HepG2 (cell line): ENCODE data around the gene SNAI3. TPM values are rescaled to one million over a fixed set of nuclear protein-coding genes. Genes with fewer than 3 reads are reported as not detected.

Experiments used
- CREB1 ChIP-seq, 2 experiments: fragments of 450-650 bp in 1 of 2; IDR thresholded peaks; 2 replicates each; pipeline ENCODE4 v1.6.1; 2016 to 2017; ENCODE audit warnings: control low read depth in 1 of 2, mild to moderate bottlenecking in 1 of 2, missing compliant biosample characterization in 1 of 2, missing genetic modification characterization in 1 of 2
- HNRNPL ChIP-seq: fragments of 200-400 bp; formaldehyde crosslinking; IDR thresholded peaks from 2 replicates; pipeline ENCODE4 v1.6.1; 2017; ENCODE audit warnings: mild to moderate bottlenecking, low read depth, low read length
- KMT2A ChIP-seq: sonication (generic); formaldehyde crosslinking; IDR thresholded peaks from 2 replicates; pipeline ENCODE4 v1.4.0; 2020; ENCODE audit warnings: missing genetic modification reagents
- MAFK ChIP-seq, 2 experiments: IDR thresholded peaks in 1 of 2; conservative IDR thresholded peaks in 1 of 2; 2 replicates each; pipeline ENCODE4 v1.6.1; 2011; ENCODE audit warnings: improper control_type of control experiment in 2 of 2, low read length in 2 of 2
- MTA3 ChIP-seq: sonication (generic); formaldehyde crosslinking; IDR thresholded peaks from 2 replicates; pipeline ENCODE4 v1.4.0; 2020; ENCODE audit warnings: missing genetic modification reagents
- NONO ChIP-seq, 2 experiments: fragments of 450-650 bp in 1 of 2; sonication (generic) in 1 of 2; formaldehyde crosslinking in 1 of 2; IDR thresholded peaks in 1 of 2; conservative IDR thresholded peaks in 1 of 2; 2 replicates each; pipeline versions ENCODE4 v1.6.1 to v1.8.0; 2017 to 2022; ENCODE audit warnings: mild to moderate bottlenecking in 1 of 2, missing genetic modification reagents in 1 of 2, moderate library complexity in 1 of 2
- NR2C2 ChIP-seq: sonication (generic); formaldehyde crosslinking; IDR thresholded peaks from 2 replicates; pipeline ENCODE4 v1.4.0; 2020; ENCODE audit warnings: missing genetic modification reagents, mild to moderate bottlenecking, moderate library complexity, borderline replicate concordance
- RARG ChIP-seq: sonication (generic); formaldehyde crosslinking; IDR thresholded peaks from 2 replicates; pipeline ENCODE4 v1.4.0; 2020; ENCODE audit warnings: low read depth, mild to moderate bottlenecking, missing genetic modification reagents
- TMF1 ChIP-seq: sonication (generic); formaldehyde crosslinking; IDR thresholded peaks from 2 replicates; pipeline ENCODE4 v1.8.1; 2022; ENCODE audit warnings: low read depth, missing genetic modification reagents
- USF2 ChIP-seq, 2 experiments: sonication (generic) in 1 of 2; formaldehyde crosslinking in 1 of 2; IDR thresholded peaks; 2 replicates each; pipeline versions ENCODE4 v1.5.1 to v1.6.1; 2011 to 2020; ENCODE audit warnings: borderline replicate concordance in 1 of 2, low read depth in 1 of 2, low read length in 1 of 2, mild to moderate bottlenecking in 1 of 2, missing genetic modification reagents in 1 of 2, moderate library complexity in 1 of 2
- XRCC5 ChIP-seq: fragments of 200-400 bp; formaldehyde crosslinking; optimal IDR thresholded peaks from 2 replicates; pipeline ENCODE3; 2017; ENCODE audit warnings: mild to moderate bottlenecking, low read length
- ZBTB38 ChIP-seq: sonication (generic); formaldehyde crosslinking; IDR thresholded peaks from 2 replicates; pipeline ENCODE4 v1.5.1; 2020; ENCODE audit warnings: mild to moderate bottlenecking, missing genetic modification reagents
- ZFX ChIP-seq: sonication (generic); formaldehyde crosslinking; IDR thresholded peaks from 2 replicates; pipeline ENCODE4 v1.4.0; 2020; ENCODE audit warnings: mild to moderate bottlenecking, low read depth, missing genetic modification reagents, moderate library complexity
- ZNF138 ChIP-seq: sonication (generic); formaldehyde crosslinking; IDR thresholded peaks from 2 replicates; pipeline ENCODE4 v1.5.0; 2020; ENCODE audit warnings: mild to moderate bottlenecking, low read depth, missing genetic modification reagents
- ZNF143 ChIP-seq: sonication (generic); formaldehyde crosslinking; IDR thresholded peaks from 2 replicates; pipeline ENCODE4 v1.4.0; 2020; ENCODE audit warnings: missing genetic modification reagents
- ZNF317 ChIP-seq: sonication (generic); formaldehyde crosslinking; IDR thresholded peaks from 2 replicates; pipeline ENCODE4 v1.5.0; 2020; ENCODE audit warnings: mild to moderate bottlenecking, missing genetic modification reagents
- ZNF550 ChIP-seq: sonication (generic); formaldehyde crosslinking; IDR thresholded peaks from 2 replicates; pipeline ENCODE4 v1.4.0; 2020; ENCODE audit warnings: mild to moderate bottlenecking, missing genetic modification reagents, borderline replicate concordance
- ZNF607 ChIP-seq: sonication (generic); formaldehyde crosslinking; IDR thresholded peaks from 2 replicates; pipeline ENCODE4 v1.5.1; 2020; ENCODE audit warnings: missing genetic modification reagents, mild to moderate bottlenecking, borderline replicate concordance
- ZNF609 ChIP-seq: sonication (generic); formaldehyde crosslinking; IDR thresholded peaks from 2 replicates; pipeline ENCODE4 v1.4.0; 2020; ENCODE audit warnings: mild to moderate bottlenecking, missing genetic modification reagents, borderline replicate concordance
- polyA plus RNA-seq, 8 experiments: library from polyadenylated mRNA; depleted of rRNA in 3 of 8; stranded (reverse) in 7 of 8; unstranded in 1 of 8; fragments of >200 nt; fragmentation: Illumina TruSeq in 4 of 8; extraction: Trizol in 4 of 8; gene quantifications; 2 replicates each; pipeline versions ENCODE4 v1.2.1 to v1.2.3, GENCODE V29; 2011 to 2016; ENCODE audit warnings: low read depth in 4 of 8, missing spikeins in 1 of 8, mixed read lengths in 1 of 8; ENCODE audit not compliant: insufficient read depth in 1 of 8
- total RNA-seq, 5 experiments: library from RNA; depleted of rRNA; stranded (reverse); fragments of >200 nt; fragmentation: Illumina TruSeq; extraction: Trizol; gene quantifications; 2 replicates each; pipeline ENCODE4 v1.2.3, GENCODE V29; 2016; ENCODE audit warnings: low read depth in 1 of 5

The SNAI3 gene
- total and polyA plus RNA-seq, 2 of the 13 experiments (the other 11 are each of a cell fraction or from before 2014, with no cell fraction given): 0.09 to 0.18 TPM

GRCh38 chr16:88649924-88650748, 36.2 kb downstream of the SNAI3 start (continued):
- TF ChIP-seq CREB1 (IDR thresholded peaks at IDR 0.05) (no peak), CREB1 (CRISPR knock-in tag; IDR thresholded peaks at IDR 0.05) (no peak), ZFX (peak; percentile 14; the same call in 1 of the 2 replicates), ZNF550 (no peak), ZNF138 (CRISPR knock-in tag) (no peak; the same call in 1 of the 2 replicates), HNRNPL (peak; percentile 46), XRCC5 (peak; percentile 23), MAFK (conservative IDR thresholded peaks at IDR 0.05 in 1 of 2, IDR thresholded peaks at IDR 0.05 in 1 of 2; ENCODE audit: low read length in 2 of 2) (no peak), TMF1 (no peak), MTA3 (no peak), USF2 (IDR thresholded peaks at IDR 0.05; ENCODE audit: low read depth, low read length) (no peak), USF2 (CRISPR knock-in tag; IDR thresholded peaks at IDR 0.05; ENCODE audit: borderline replicate concordance) (no peak), ZNF317 (peak; percentile 46; the same call in 1 of the 2 replicates), KMT2A (CRISPR knock-in tag) (0 out of 2 replicates have a peak, but pooled peaks have one; percentile 5), RARG (CRISPR knock-in tag) (0 out of 2 replicates have a peak, but pooled peaks have one; percentile 0), ZNF609 (peak; percentile 29), ZBTB38 (CRISPR knock-in tag) (peak; percentile 26; the same call in 1 of the 2 replicates), NR2C2 (CRISPR knock-in tag) (peak; percentile 47; the same call in 1 of the 2 replicates), ZNF143 (CRISPR knock-in tag) (no peak), ZNF607 (CRISPR knock-in tag) (0 out of 2 replicates have a peak, but pooled peaks have one; percentile 66), NONO (IDR thresholded peaks at IDR 0.05) (no peak), NONO (CRISPR knock-in tag; conservative IDR thresholded peaks at IDR 0.05) (peak; percentile 2; the same call in 1 of the 2 replicates)
